HEK293 (cell line): Measurements from ENCODE around the gene CCDC117.

Experiments
- CTCF ChIA-PET: fragments of 350-600 bp; formaldehyde crosslinking; extraction: SDS; loops from one replicate; lab custom pipeline; 2021; ENCODE audit warnings: antibody characterized with exemption; lab: Yijun Ruan, JAX
- POLR2A ChIA-PET: fragments of 300-600 bp; formaldehyde crosslinking; extraction: SDS; loops from one replicate; lab custom pipeline; 2020; ENCODE audit warnings: antibody characterized with exemption, inconsistent platforms; lab: Yijun Ruan, JAX
- H3K27ac ChIP-seq: fragments of 200-500 bp; sonication (Bioruptor generic); 2 replicates; pipeline ENCODE4 v1.5.1; 2014; ENCODE audit warnings: low read depth, low read length, control low read depth, inconsistent platforms; ENCODE audit errors: extremely low read depth
- H3K36me3 ChIP-seq, 2 experiments: fragments of 200-500 bp in 1 of 2; sonication (Bioruptor generic) in 1 of 2; 1 replicate in 1 of 2; 2 replicates in 1 of 2; pipeline ENCODE4 v1.5.1; 2014 to 2017; ENCODE audit warnings: inconsistent platforms in 2 of 2, low read length in 2 of 2; ENCODE audit not compliant: control insufficient read depth in 2 of 2, insufficient read depth in 1 of 2
- H3K4me1 ChIP-seq: fragments of 200-500 bp; sonication (Bioruptor generic); 2 replicates; pipeline ENCODE4 v1.5.1; 2014; ENCODE audit warnings: mild to moderate bottlenecking, low read length, inconsistent platforms; ENCODE audit not compliant: control insufficient read depth, insufficient read depth
- H3K4me3 ChIP-seq: 2 replicates; pipeline ENCODE4 v1.5.1; 2011; ENCODE audit warnings: low read depth, mild to moderate bottlenecking, control low read depth, low read length, moderate library complexity
- H3K9me3 ChIP-seq: fragments of 200-500 bp; sonication (Bioruptor generic); 2 replicates; pipeline ENCODE4 v1.5.1; 2014; ENCODE audit warnings: low read depth, low read length, inconsistent platforms; ENCODE audit not compliant: control insufficient read depth, insufficient read depth
- AEBP2 ChIP-seq: fragments of 450-650 bp; formaldehyde crosslinking; IDR thresholded peaks from 2 replicates; pipeline ENCODE4 v1.5.1; 2016; ENCODE audit warnings: missing biosample characterization, missing genetic modification characterization, borderline replicate concordance
- ELK4 ChIP-seq: IDR thresholded peaks from 2 replicates; pipeline ENCODE4 v1.6.1; 2011; ENCODE audit warnings: mild to moderate bottlenecking, low read depth, low read length, borderline replicate concordance
- GLI4 ChIP-seq: fragments of 450-650 bp; formaldehyde crosslinking; IDR thresholded peaks from 2 replicates; pipeline ENCODE4 v1.5.1; 2016; ENCODE audit warnings: missing biosample characterization, missing genetic modification characterization
- HOXA7 ChIP-seq: sonication (generic); formaldehyde crosslinking; IDR thresholded peaks from 2 replicates; pipeline ENCODE4 v1.8.1; 2022; ENCODE audit warnings: missing genetic modification reagents, borderline replicate concordance
- HOXD13 ChIP-seq: sonication (generic); formaldehyde crosslinking; IDR thresholded peaks from 2 replicates; pipeline ENCODE4 v1.8.0; 2022; ENCODE audit warnings: missing genetic modification reagents, borderline replicate concordance
- KLF10 ChIP-seq: fragments of 450-650 bp; IDR thresholded peaks from 2 replicates; pipeline ENCODE4 v1.5.1; 2018; ENCODE audit warnings: missing biosample characterization, mild to moderate bottlenecking, missing genetic modification characterization
- OVOL3 ChIP-seq: fragments of 450-650 bp; formaldehyde crosslinking; IDR thresholded peaks from 2 replicates; pipeline ENCODE4 v1.5.1; 2016; ENCODE audit warnings: missing biosample characterization, missing genetic modification characterization
- PRDM6 ChIP-seq: fragments of 450-650 bp; formaldehyde crosslinking; IDR thresholded peaks from 2 replicates; pipeline ENCODE4 v1.5.1; 2017; ENCODE audit warnings: missing biosample characterization, missing genetic modification characterization
- ZIC2 ChIP-seq: fragments of 450-650 bp; formaldehyde crosslinking; IDR thresholded peaks from 2 replicates; pipeline ENCODE4 v1.5.1; 2016; ENCODE audit warnings: missing biosample characterization, missing genetic modification characterization
- ZNF140 ChIP-seq: fragments of 450-650 bp; formaldehyde crosslinking; IDR thresholded peaks from 2 replicates; pipeline ENCODE4 v1.5.1; 2016; ENCODE audit warnings: missing biosample characterization, missing genetic modification characterization
- ZNF148 ChIP-seq: fragments of 450-650 bp; formaldehyde crosslinking; IDR thresholded peaks from 2 replicates; pipeline ENCODE4 v1.5.0; 2017; ENCODE audit warnings: missing biosample characterization, missing genetic modification characterization, borderline replicate concordance
- ZNF26 ChIP-seq: fragments of 450-650 bp; formaldehyde crosslinking; IDR thresholded peaks from 2 replicates; pipeline ENCODE4 v1.5.1; 2016; ENCODE audit warnings: missing biosample characterization, missing genetic modification characterization
- ZNF341 ChIP-seq: fragments of 450-650 bp; formaldehyde crosslinking; IDR thresholded peaks from 2 replicates; pipeline ENCODE4; 2016; ENCODE audit warnings: low read depth, missing biosample characterization, missing genetic modification characterization
- ZNF391 ChIP-seq: fragments of 450-650 bp; formaldehyde crosslinking; IDR thresholded peaks from 2 replicates; pipeline ENCODE4 v1.5.1; 2016; ENCODE audit warnings: low read depth, missing biosample characterization, missing genetic modification characterization, borderline replicate concordance
- ZNF433 ChIP-seq: fragments of 450-650 bp; formaldehyde crosslinking; IDR thresholded peaks from 2 replicates; pipeline ENCODE4 v1.5.1; 2016; ENCODE audit warnings: missing biosample characterization, missing genetic modification characterization, low read depth
- ZNF514 ChIP-seq: fragments of 450-650 bp; formaldehyde crosslinking; IDR thresholded peaks from 2 replicates; pipeline ENCODE4 v1.5.1; 2016; ENCODE audit warnings: missing biosample characterization, missing genetic modification characterization
- ZNF548 ChIP-seq: fragments of 450-650 bp; formaldehyde crosslinking; IDR thresholded peaks from 2 replicates; pipeline ENCODE4 v1.5.1; 2016; ENCODE audit warnings: missing biosample characterization, missing genetic modification characterization
- ZNF555 ChIP-seq: fragments of 450-650 bp; formaldehyde crosslinking; conservative IDR thresholded peaks from 2 replicates; pipeline ENCODE4 v1.5.1; 2017; ENCODE audit warnings: missing biosample characterization, mild to moderate bottlenecking, missing genetic modification characterization, inconsistent platforms
- ZNF621 ChIP-seq: fragments of 450-650 bp; formaldehyde crosslinking; IDR thresholded peaks from 2 replicates; pipeline ENCODE4 v1.5.1; 2017; ENCODE audit warnings: missing biosample characterization, missing genetic modification characterization
- ZNF639 ChIP-seq: fragments of 450-650 bp; formaldehyde crosslinking; IDR thresholded peaks from 2 replicates; pipeline ENCODE4 v1.5.1; 2016; ENCODE audit warnings: missing biosample characterization, missing genetic modification characterization
- ZNF664 ChIP-seq: fragments of 450-650 bp; formaldehyde crosslinking; IDR thresholded peaks from 2 replicates; pipeline ENCODE4 v1.5.1; 2016; ENCODE audit warnings: missing biosample characterization, missing genetic modification characterization

Gene CCDC117

GRCh38 chr22:28788601-28789000, 16.1 kb downstream of the CCDC117 start:
- Histone ChIP-seq H3K9me3 (no peaks in the 10 kb centered on the region), H3K4me1 (peaks cover 6% of the 10 kb centered on the region), H3K27ac (no peak overlapping the region; the same call in 1 of the 2 replicates), H3K36me3 (peaks cover 64 to 70% of the 10 kb centered on the region in 2 experiments), H3K4me3 (no peak overlapping the region)
- ChIA-PET CTCF (interaction anchor here (1.1 to 4.9 kb wide), 2 partner anchors 15 to 41 kb away, joined by 8 to 21 read pairs; partner anchors contain the start of gene CCDC117), POLR2A (interaction anchor here (0.6 to 1.1 kb wide), 2 partner anchors 10 to 12 kb away, joined by 3 to 4 read pairs; no protein-coding TSS in a partner anchor)
- TF ChIP-seq ZNF140 (no peak), PRDM6 (tag by site-specific recombination) (peak; percentile 48; the same call in 1 of the 2 replicates)

GRCh38 chr22:28791124-28791523, 18.6 kb downstream of the CCDC117 start:
- no peak overlapping the region for H3K4me3 ChIP-seq
- TF ChIP-seq ZNF555 (tag by site-specific recombination) (no peak), HOXA7 (CRISPR knock-in tag) (no peak), ELK4 (no peak), ZNF664 (no peak), ZNF433 (no peak), GLI4 (no peak), ZNF391 (tag by site-specific recombination) (no peak), ZNF639 (tag by site-specific recombination) (no peak), ZNF514 (no peak), ZNF26 (tag by site-specific recombination) (no peak), AEBP2 (tag by site-specific recombination) (no peak), ZNF621 (no peak), ZNF148 (no peak), ZNF548 (no peak), ZNF341 (no peak), KLF10 (tag by site-specific recombination) (no peak), OVOL3 (tag by site-specific recombination) (no peak), HOXD13 (CRISPR knock-in tag) (no peak), ZIC2 (tag by site-specific recombination) (no peak)
- ChIA-PET POLR2A (interaction anchor here (0.7 to 3.6 kb wide), 3 partner anchors 9 to 14 kb away, joined by 3 to 22 read pairs (median 3); partner anchors contain the start of gene XBP1), CTCF (interaction anchor here (0.6 to 4.9 kb wide), 6 partner anchors 11 to 250 kb away, joined by 3 to 21 read pairs (median 4); partner anchors contain the start of gene CCDC117)
- H3K4me1 ChIP-seq, result no peaks in the 10 kb centered on the region; the same call in 1 of the 2 replicates
- peaks cover 55 to 70% of the 10 kb centered on the region in 2 experiments for H3K36me3 ChIP-seq
- no peaks in the 10 kb centered on the region for H3K9me3 ChIP-seq
- no peak overlapping the region for H3K27ac ChIP-seq
